Ovary (tissue), 3 donors: Measurements from ENCODE around the gene MBD5.

ENCODE experiments used
- POLR2A ChIP-seq: fragments of 450-650 bp; IDR thresholded peaks from one replicate; pipeline ENCODE4 v1.6.1; 2017; ENCODE audit warnings: antibody characterized with exemption, mild to moderate bottlenecking, moderate library complexity
- TF ChIP-seq, protein P1 (sequence below), 3 donors: fragments of 450-650 bp in 2 of 3; fragments of 200-600 bp in 1 of 3; IDR thresholded peaks; one replicate each; pipeline versions ENCODE4 v1.5.1 to v1.8.0; 2016 to 2022; ENCODE audit warnings: antibody characterized with exemption in 3 of 3, mild to moderate bottlenecking in 1 of 3
- donor health status: DM: no; HTN: no; CAD: no.

DNA sequence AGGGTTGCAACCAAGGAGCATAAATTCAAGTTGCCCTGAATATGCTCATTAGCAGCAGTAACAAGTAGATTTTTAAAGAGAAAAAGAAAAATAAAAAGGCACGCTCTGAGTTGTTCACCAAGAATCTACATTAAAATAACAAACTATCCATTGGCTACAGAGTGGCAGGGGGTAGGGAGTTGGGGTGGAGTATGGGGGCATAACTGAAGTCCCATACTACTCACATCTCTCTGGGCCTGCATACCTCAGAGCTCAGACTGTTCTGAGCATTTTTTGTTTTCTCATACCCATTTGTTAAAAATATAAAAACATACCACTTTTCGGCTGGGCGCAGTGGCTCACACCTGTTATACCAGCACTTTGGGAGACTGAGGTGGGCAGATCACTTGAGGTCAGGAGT, 31.8 kb upstream of the MBD5 start:
- TF ChIP-seq, protein P1, sequence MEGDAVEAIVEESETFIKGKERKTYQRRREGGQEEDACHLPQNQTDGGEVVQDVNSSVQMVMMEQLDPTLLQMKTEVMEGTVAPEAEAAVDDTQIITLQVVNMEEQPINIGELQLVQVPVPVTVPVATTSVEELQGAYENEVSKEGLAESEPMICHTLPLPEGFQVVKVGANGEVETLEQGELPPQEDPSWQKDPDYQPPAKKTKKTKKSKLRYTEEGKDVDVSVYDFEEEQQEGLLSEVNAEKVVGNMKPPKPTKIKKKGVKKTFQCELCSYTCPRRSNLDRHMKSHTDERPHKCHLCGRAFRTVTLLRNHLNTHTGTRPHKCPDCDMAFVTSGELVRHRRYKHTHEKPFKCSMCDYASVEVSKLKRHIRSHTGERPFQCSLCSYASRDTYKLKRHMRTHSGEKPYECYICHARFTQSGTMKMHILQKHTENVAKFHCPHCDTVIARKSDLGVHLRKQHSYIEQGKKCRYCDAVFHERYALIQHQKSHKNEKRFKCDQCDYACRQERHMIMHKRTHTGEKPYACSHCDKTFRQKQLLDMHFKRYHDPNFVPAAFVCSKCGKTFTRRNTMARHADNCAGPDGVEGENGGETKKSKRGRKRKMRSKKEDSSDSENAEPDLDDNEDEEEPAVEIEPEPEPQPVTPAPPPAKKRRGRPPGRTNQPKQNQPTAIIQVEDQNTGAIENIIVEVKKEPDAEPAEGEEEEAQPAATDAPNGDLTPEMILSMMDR (IDR thresholded peaks at IDR 0.05), result no peak
- TF ChIP-seq POLR2A, result no peak
